Stimulated activated CD8-positive, alpha-beta memory T cell treated with anti-CD3 and anti-CD28 coated beads, Interleukin-2, amount 100 ng/mL, for 1 hour (primary cell): Measurements from ENCODE around the gene ZNF154.

Source experiments
- DNase-seq, 2 donors: peaks; one replicate each; pipeline ENCODE4 v3.0.0-alpha.2; 2020; ENCODE audit warnings: low read depth in 2 of 2

The ZNF154 gene

DNA sequence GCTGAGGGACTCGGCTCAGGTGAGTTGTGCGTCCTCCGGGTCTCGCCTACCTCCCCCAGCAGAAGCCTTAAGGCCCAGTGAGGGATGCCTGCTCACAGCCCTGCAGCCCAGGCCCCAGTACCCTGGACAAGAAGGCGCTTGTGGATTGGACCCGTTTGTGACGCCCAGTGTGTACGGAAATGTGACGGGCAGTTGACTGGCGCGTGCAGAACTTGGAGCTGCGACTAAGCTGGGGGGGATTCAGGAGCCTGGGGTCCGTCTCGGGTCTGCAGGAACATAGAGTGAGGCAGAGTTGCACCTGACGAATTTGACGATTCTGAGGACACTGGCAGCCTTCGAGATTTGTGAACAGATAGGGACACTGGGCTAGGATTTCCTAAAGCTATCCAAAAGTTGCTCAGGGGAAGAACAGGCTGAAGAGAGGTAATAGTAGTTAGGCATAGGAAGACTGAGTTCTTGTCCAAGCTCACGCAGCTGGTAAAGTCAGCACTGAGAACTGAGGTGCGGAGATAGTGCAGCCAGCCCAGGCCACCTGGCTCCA, 26.7 kb downstream of the ZNF154 start:
- DNase-seq: no peak

DNA sequence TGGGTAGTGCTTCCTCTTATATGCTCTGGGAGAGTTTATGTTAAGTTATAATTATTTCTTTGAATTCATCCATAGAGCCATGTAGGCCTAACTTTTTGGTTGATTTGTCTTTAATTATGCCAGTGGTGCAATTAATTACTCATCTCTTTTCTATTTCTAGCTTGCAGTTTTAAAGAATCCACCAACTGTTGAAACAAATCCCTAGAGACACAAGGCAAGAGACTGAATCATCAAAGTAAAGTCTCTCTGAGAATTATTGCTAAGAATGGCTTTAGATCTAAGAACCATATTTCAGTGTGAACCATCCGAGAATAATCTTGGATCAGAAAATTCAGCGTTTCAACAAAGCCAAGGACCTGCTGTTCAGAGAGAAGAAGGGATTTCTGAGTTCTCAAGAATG, 33.1 kb downstream of the ZNF154 start:
- DNase-seq: no peak

DNA sequence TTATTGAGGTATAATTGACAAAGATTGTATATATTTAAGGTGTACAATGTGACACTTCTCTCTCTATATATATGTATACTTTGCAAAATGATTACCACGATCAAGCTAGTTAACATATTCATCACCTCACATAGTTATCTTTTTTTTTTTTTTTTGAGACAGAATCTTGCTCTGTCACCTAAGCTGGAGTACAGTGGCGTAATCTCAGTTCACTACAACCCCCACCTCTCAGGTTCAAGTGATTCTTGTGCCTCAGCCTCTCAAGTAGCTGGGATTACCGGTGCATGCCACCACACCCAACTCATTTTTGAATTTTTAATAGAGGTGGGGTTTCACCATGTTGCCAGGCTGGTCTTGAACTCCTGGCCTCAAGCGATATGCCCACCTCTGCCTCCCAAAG, 36.5 kb downstream of the ZNF154 start:
- DNase-seq: no peak

DNA sequence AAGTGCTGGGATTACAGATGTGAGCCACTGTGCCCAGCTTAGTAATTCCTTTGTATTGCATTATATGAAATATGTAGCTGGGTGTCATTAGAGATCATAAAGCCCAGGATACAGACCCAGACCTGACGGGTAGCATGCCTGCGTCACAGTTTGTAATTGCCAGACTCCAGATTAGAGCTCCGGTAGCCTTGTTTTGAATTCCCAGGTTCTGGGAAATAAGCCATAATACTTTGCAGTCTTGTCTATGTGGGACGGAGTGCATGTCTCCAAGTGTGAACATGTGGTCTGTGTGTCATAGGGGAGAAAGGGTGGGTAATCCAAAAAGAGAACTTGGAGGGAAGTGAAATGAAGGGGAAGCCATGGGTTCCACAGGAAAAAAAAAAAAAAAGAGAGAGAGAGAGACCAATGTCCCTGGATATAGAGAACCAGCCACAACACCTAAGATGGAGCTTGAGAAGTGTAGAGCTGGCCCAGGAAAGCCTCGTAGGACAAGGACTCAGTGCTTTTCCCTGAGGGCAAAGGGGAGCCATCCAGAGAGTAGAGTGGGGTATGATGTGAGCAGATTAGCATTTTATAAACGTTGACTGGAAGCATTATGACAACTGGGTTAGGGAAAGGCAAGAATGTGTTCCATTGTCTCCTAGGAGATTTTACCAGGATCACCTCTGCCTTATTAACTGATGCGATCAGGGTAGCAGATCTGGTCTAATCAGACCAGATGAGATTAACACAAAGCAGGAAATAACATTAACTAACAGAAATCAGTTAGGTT, 37.7 kb downstream of the ZNF154 start:
- DNase-seq: no peak

DNA sequence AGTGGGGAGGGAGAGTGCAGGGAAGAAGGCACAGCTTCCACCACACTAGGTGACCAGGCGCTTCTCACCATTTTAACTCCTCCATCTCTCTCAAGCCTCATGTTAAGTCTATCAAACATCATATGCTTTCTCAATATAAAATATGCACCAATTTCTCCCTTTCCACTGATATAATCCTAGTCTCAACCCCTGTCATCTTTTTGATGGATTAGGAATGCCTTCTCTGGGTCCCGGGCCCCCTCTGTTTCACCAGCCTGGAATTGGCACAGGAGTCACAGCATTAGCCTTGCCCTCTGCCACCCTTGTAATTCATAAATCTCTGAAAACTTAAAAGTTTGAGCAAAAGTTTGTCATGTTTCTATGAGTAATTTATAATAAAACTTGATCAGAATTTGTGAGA, 40.4 kb downstream of the ZNF154 start, which contains the start of gene ZSCAN4:
TSS of gene ZSCAN4 (plus strand) at position 301 of the 400 bp plus-strand sequence. CDS start 7,211 bp downstream, outside the sequence.
- no peak for DNase-seq

DNA sequence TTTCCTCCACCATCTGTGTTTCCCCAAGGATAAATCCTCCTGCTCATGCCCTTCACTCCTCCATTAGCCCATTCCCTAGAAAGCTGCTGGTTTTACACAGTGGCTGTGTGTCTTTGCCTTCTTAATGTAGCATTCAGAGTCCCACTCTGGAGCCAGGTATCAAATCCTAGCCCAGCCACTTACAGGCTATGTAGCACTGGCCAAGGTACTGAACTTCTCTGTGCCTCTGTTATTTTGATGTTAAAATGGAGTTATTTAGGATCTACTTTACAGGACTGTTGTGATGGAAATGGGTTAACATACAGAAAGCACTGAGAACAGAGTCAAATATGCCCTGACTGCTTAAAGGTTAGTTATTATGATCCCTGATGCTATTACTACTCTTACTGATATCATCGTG, 41.8 kb downstream of the ZNF154 start:
- no peak for DNase-seq

DNA sequence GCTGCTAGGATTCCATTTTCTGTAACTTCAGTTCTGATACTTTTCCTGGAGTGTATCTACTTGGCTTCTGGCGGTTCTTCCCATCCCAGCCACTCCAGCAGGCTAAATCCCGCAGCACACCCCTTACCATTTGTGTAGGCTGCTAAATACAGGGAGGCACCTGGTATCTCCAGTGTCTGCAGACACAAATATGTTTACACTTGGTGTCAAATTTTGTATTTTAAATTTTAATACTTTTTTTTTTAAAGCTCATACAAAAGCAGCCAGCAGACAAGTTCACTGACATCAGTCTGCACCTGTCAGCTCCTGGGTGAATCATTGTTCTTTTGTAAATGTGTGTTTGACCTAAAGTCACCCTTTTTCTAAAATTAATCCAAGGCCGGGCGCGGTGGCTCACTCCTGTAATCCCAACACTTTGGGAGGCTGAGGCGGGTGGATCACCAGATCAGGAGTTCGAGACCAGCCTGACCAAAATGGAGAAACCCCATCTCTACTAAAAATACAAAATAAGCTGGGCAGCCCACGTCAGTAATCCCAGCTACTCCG, 43.7 kb downstream of the ZNF154 start:
- DNase-seq: no peak

DNA sequence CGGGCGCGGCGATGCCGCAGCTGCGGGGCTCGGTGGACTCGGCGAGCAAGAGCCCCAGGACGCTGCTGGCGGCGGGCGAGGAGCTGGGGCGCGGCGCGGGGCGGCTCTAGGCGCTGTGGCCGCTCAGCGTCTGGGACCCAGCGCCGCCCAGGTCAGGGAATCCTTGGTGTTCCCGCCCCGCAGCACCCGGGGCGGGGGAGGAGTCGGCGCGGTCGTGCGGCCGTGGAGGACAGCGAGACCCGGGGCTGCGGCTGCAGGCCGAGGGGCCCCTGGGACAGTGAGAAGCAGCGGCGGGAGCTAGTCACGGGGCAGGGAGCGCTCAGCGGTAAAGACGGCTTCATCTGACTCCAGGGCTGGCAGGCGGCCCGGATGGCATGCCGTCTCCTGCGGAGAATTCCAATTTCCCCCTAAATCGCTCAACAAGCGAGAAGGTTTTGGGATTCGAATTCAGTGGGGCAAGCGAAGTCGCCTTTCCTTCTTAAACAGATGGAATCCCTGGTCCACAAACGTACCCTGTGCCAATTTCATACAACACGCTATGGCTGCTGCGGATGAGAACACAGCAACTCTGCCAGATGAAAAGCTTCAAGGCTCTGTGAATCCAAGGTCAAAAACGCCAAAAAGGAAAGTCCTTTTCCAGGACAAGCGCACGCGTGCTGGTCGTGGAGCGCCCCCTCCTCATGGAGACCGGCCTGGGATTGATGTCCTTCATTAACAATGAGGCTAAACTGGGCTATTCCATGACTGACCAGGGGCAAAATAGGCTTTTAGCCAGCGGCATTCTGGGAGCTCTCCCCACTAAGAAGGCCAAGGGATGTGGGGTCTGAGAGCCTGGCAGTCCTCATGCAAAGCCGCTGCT, 44.5 kb downstream of the ZNF154 start:
- no peak for DNase-seq

DNA sequence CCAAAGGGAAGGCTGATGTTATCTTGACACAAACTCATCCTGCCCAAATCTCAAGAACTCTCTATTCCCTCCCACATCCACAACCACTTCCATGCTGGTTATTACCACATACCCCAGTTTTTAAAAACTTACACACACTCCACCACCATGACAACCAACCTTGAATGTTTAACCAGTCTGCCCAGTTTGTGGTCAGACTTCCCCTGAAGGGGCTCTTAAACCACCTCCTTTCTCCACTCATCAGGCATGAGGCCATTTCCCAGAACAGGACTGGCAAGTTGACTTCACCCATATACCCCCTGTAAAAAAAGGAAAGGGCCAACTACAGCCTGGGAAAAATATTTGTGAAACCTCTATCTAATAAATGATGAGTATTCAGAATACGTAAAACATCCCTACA, 52.7 kb downstream of the ZNF154 start:
- no peak for DNase-seq

DNA sequence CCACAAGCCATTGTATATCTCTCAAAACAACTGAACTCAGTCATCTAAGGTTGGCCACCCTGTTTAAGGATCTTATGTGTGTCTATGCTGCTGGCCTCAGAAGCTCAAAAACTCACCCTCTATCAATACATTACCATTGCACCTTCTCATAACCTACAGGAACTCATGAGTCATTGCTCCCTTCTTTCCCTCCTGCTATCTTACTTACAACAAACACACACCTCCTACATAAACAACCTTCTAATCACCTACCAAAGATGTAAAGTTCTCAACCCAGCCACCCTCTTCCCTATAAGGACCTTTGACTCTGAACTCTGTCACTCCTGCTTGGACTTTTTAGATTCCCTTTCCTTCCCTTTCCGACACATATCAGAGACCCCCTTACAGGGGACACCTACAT, 53.6 kb downstream of the ZNF154 start:
- no peak for DNase-seq

DNA sequence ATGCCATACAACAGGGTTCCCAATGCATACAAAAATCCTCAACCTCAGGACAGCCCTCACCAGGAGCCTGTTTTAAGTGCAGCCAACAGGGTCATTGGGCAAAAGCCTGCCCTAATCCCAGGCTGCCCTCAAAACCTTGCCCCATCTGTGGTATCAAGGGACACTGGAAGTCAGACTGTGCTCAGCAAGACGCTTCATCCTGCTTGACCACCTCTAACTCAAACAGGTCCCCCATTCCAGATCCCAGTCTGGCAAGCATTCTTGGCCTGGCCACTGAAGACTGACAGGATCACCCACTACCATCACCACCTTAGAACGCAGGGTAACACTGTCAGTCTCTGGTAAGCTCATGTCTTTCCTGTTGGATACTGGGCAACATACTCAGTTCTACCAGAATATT, 55.3 kb downstream of the ZNF154 start:
- DNase-seq: no peak

DNA sequence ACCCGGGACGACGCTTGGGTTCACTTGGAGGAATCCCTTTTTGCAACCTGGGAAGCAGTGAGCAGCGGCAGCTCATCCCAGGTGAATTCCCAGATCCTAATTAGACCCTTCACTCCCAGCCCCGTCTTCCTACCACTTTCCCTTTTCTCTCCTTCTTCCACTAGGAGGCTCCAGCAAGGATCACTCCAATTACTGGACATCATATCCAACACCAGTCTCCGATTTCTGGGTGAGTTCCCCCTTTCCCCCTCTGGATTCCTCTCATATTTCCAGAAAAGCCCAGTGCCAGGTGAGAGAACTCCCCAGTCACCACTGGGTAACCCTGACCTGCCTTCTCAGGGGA, 57.4 kb downstream of the ZNF154 start:
- no peak for DNase-seq

DNA sequence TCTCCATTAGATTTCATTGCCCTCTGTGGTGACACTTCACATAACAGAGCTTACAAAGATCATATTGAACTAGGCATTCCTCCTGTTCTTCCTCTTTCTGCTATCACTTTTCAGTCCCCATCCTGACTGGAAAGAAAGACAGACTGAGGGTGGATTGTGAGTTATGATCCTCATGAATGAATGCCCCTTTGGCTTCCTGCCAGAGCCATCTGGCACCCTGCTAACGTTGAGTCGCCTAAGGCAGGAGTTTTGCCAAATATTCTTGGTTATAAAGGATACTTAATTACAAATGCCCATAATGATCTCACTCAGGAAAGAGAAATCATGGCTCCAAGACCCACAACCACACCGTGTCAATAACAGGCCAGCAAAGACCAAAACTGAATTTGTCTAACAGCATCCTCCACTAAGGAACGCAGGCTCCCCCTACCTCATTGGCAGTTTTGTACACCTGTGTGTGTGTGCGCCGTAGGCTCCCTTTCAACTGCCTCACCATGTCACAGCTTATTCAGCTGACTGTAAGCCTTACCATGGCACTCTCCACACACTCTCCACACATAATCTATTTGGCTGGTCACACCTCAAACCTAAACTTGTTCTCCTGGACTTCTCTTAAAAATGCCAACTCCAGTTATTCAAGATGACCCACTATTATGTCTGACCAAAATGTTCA, 60.5 kb downstream of the ZNF154 start:
- DNase-seq: no peak
